GM21737 (cell line): ENCODE results near the gene MEGF8.

Experiments
- ATAC-seq: cut with Tn5 transposase; IDR thresholded peaks from one replicate; pipeline ENCODE4 v1.9.1; 2021; ENCODE audit warnings: mild to moderate bottlenecking, moderate library complexity; ENCODE audit not compliant: unreplicated experiment

Gene MEGF8

DNA sequence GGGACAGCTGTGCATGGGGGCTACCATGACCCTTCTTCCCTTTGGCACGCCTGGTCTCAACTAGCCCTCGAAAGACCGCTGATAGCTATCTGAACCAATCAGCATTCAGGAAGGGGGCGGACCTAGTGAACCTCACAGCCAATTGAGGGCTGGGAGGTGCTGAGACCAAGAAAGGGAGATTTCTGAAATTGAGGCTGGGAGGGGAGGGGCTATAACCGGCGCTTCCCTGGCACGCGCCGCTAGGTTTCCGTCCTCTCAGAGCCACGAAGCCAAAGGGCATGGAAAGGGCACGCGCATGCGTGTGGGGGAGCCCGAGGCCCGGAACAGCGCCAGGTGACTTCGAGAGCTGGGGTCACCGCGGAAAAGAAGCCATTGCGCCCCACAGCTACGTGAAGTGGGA, 18.8 kb upstream of the MEGF8 start:
- no peak for ATAC-seq

DNA sequence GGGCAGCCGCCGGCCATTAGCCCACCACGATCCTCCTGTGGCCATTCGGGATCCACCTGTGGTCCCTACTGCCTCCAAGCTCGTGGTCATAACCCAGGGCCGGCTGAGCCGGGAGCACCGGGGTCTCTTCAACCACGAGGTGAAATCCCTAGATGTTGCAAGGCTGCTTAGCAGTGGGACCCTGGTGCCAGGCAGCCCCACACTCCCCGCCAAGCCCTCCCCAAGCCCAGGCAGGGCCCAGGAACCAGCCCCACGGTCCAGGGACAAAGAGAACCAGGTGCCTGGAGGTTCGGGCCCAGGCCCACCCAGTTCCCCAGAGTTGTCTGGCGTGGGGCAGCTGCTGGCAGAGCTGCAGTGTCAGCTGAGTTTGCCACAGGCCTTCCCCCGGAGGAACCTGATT, 15.7 kb upstream of the MEGF8 start:
- ATAC-seq = no peak

DNA sequence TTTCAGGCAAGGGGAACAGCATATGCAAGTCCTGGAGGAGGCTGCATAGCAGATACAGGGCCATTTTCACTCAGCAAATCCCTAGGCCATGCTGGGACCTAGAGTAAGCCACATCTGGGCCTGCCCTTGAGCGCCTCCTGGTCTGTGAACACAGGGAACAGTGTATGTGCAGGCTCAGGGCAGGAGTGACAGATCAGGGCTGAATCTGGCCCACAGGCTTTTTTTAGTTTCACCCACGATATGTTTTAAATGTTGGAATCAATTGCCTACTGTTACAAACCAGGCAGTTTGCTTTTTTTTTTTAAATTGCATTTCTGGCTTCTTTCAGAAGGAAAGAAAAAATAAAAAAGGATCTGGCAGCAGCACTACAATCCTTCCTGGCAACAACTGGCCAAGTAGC, 13.8 kb upstream of the MEGF8 start:
- ATAC-seq = no peak

DNA sequence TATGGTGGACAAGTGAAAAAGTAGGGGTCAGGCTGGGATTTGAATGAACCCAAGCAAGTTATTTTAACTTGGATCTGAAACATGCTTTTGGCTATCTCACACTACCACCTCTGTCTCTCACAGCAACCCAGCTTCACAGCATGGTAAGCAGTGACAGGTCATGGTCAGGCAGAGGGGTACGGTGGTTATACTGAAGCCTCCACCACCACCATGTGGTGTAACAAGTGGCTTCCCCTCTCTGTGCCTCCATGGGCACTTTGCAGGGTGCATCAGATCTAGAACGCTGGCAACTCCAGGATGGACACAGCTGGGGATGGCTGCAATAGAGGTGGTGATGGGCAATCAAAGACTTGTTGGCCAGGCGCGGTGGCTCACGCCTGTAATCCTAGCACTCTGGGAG, 13.1 kb upstream of the MEGF8 start:
- ATAC-seq = no peak

DNA sequence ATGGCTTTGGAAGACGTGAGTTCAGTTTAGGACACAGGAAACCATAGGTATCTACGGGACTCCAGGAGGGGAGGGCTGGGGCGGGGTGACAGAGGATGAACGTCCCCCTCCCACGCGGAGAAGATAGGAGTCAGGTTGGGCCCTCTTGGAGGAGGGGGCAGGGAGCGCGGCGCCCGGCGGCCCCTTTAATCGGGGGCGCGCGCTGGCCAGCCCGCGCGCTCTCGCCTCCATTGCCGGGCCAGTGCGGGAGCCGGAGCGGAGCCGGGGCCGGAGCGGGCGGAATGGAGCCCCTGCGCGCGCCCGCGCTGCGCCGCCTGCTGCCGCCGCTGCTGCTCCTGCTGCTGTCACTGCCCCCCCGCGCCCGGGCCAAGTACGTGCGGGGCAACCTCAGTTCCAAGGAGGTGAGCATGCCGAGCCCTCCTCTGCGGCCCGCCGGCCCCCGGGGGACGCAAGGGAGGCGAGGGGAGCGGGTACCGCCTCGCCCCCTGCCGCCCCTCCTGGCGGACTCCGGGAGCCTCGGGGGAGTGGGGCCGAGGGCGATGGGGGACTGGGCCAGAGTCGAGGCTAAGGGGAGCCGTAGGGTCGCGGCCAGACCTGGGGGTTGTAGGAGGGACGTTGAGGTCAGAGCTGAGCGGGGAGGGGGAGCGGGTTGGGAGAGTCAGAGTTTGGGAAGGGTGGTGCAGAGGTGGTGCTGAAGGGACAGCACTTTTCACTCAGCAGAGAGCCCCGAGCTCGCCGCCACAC, 12.2 kb upstream of the MEGF8 start, which contains the start of gene TMEM145:
Gene TMEM145, plus strand, starts transcription at position 214 of the 744 bp plus-strand sequence. Its CDS starts 68 bp downstream, at position 282.
- no peak for ATAC-seq

DNA sequence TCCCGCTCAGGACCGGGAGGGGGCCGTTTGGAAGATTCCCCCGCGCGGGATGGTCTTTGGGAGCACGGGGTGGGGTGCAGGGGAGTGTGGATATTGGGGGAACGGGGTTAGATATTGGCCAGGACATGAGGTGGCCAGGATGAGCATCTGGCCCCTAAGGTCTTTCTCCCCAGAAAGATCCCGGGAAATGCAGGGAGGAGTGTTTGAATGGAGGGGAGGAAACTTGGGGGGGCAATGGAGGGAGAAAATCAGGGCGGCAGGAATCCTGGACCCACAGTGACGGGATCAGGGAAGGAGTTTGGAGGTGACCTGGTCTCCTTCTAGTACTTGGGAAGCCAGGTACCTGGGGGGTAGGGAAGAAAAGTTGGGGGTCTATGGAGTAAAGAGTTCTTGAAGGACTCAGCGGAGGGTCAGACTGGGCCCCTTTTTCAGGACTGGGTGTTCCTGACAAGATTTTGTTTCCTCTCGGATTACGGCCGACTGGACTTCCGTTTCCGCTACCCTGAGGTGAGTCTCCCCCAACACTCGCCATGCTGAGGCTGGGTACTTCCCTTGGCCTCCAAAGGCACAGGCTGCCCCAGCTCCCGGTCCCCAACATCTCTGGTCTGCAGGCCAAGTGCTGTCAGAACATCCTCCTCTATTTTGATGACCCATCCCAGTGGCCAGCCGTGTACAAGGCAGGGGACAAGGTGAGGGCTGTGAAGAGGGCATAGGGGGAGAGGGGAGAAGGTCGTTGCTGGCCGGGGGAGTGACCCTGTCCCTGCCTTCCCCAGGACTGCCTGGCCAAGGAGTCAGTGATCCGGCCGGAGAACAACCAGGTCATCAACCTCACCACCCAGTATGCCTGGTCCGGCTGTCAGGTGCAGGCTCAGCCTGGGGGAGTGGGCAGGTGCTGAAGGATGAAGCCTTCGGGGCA, 11.3 kb upstream of the MEGF8 start:
- ATAC-seq = no peak

DNA sequence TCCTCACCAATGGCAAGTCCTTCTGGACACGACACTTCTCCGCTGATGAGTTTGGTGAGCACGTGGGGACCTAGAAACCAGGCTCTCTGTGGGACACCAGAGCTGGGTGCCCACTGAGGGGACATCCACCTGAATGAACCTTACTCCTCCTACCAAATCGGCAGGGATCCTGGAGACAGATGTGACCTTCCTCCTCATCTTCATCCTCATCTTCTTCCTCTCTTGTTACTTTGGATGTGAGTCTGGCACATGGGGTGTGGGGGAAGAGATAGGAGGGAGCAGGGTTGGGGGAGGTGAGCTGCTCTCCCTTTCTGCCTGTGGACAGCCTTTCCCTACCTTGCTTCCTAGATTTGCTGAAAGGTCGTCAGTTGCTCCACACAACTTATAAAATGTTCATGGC, 10.4 kb upstream of the MEGF8 start:
- no peak for ATAC-seq

DNA sequence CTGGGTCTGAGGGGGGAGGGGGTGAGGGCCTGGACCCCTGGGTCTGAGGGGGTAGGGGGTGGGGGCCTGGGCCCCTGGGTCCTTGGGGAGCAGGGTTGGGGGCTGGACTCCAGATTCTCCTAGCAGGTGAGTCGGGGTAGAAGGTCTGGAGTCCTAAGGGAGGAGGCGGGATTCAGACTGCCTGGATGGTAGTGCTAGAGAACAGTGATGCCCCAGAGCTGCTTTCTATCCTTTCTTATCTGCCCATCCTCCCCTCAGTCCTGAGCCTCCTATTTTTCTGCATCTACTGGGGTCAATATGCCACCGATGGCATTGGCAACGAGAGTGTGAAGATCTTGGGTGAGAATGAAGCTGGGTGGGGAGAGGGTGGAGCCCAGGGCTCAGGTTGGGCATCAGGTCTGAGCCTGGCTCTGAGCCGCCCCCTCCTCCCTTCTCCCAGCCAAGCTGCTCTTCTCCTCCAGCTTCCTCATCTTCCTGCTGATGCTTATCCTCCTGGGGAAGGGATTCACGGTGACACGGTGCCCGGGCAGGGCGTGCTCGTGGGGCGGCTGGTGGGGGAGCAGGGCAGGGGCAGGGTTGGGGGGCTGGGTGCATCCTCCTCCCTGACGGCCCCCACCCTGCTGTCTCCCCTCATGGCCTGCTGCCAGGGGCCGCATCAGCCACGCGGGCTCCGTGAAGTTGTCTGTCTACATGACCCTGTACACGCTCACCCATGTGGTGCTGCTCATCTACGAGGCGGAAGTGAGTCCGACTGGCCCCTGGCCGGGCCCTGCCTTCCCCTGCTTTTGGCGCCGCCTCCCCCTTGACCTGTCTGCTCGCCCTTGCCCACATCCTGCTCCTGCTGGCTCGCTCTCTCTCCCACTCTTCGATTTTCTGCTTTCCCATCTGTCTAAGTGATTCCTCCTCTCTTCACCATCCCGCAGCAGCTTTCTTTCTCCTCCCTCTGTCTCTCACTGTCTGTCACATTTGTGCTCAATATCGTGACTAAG, 8.9 kb upstream of the MEGF8 start:
- ATAC-seq = no peak

DNA sequence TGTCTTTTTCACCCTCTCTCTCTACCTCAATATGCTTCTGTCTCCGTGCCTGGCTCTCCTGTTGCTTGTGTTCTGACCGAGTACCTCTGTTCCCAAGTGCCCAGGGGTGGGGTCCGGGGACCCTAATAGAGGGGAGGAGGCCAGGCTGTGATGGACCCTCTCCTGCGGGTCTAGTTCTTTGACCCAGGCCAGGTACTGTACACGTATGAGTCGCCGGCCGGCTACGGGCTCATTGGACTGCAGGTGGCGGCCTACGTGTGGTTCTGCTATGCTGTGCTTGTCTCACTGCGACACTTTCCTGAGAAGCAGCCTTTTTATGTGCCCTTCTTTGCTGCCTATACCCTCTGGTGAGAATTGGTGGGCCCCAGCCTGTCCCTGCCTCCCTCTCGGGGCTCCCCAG, 7.9 kb upstream of the MEGF8 start:
- no peak for ATAC-seq

DNA sequence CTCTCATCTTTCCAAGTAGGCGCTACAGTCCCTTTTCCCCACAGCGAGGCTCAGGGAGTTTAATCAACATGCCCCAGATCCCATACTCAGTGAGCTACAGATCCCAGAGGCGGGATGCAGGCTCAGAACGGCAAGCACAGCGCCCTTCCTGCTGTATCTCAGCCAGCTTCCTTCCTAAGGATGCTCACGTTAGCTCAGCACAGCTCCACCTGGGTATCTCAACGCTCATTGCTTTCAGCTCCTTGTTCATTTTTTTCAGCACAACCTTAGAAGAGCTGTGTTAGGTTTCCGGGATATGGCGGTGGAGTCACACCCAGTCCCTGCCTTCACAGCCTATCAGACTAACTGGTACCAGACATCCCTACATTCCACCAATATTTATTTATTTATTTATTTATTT, 3.1 kb upstream of the MEGF8 start:
- no peak for ATAC-seq

DNA sequence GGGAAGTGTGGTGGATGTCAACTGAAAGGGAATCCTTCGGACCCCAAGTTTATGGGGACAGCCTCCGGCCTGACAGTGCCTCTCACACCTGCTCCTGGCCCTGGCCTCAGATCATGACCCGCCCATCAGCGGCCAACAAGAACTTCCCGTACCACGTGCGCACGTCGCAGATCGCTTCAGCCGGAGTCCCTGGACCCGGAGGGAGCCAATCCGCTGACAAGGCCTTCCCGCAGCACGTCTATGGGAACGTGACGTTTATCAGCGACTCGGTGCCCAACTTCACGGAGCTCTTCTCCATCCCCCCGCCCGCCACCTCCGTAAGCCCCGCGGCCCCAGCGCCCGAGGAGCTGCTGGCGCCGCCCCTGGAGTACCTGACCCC, 2.0 kb upstream of the MEGF8 start:
- no peak for ATAC-seq

DNA sequence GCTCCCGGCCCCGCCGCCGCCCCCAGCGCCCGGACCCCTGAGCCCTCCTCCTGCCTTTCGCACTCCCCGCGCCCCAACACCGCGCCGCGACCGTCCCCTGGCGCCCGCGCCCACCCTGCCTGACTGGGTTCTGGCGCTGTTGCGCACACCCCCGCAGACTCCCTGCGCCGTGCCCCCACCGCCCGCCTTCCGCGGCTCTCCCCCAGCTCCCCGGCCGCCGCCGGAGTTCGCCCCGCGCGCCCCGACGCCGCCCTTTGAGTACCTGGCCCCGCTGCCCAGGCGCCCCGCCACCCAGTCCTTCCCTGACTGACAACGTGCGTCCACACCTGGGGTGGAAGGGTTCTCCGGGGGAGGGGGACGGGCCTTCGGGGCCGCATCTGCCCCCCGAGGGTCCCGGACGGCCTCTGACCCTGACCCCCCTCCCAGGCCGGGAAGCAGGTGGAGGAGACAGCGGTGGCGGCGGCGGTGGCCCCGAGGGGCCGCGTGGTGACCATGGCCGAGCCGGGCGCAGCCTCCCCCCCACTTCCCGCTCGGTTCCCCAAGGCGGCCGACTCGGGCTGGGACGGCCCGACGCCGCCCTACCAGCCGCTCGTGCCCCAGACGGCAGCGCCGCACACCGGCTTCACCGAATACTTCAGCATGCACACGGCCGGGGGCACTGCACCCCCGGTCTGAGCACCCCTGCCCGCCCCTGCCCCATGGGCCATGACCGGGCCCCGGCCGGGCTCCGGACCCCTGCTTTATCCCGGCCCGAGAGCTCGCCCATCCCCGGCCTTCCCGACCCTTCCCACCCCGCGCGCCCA, 1.4 kb upstream of the MEGF8 start:
- ATAC-seq = no peak

DNA sequence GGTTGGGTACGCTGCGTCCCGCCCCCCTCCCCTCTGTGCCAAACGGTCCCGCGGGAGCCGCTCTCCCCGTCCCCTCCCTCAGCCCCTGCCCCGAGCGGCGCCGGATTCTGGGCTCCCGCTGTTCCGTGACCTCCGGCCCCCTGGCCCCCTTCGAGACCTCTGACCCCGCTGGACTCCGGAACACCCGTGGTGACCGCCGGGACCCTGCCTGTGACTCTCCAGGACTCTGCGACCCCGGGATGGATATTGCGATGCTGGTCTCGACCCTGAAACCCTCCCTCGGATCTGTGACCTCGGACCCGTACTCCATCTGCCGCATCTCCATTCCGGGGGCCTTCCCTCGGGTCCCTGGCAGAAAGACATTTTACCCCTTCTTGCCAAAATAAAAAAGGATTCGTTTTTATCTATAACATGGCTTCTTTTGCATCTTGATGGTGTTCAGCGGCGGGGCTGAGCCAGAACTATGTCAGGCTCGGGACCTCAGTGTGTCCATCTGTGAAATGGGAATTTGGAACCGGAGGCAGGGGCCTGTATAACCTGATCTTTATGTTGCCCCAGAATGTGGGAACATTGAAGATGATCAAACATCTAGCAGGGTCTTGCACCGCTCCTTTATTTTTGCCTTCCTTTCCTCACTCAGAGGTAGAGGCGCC, 654 bp upstream of the MEGF8 start:
- no peak for ATAC-seq

DNA sequence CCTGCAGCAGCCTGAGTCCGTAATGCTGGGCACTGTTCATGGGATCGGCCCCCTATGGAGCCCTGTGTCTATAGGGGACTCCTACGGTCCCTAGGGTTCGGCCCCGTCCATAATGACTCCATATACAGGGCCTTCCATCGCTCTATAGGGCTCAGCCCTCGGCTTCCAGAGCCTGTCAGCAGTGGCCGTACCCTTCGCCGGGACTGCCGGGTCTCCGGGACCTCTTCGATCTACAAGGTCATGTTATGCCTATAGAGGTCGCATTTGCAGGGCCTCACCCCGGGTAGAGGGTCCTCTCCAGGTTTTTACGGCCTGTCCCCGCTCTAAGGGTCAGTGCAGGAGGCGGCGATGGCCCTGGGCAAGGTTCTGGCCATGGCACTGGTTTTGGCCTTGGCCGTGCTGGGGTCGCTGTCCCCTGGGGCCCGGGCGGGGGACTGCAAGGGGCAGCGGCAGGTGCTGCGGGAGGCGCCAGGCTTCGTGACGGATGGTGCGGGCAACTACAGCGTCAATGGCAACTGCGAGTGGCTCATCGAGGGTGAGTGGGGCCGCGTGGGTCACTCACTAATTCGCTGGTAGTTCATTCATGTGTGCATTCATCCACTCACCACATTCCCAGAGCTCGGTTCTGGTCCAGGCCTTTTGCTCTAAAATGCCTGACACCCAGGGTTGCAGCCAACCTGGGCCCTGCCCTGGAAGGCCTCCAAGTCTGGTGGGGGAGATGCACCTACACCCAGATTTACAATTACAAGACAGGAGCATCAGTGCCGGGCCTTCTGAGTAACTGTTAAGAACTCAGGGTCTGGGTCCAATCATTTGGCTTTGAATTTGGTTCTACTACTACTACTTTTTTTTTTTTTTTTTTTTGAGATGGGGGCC, 699 bp downstream of the MEGF8 start:
- peak; percentile 10 for ATAC-seq

DNA sequence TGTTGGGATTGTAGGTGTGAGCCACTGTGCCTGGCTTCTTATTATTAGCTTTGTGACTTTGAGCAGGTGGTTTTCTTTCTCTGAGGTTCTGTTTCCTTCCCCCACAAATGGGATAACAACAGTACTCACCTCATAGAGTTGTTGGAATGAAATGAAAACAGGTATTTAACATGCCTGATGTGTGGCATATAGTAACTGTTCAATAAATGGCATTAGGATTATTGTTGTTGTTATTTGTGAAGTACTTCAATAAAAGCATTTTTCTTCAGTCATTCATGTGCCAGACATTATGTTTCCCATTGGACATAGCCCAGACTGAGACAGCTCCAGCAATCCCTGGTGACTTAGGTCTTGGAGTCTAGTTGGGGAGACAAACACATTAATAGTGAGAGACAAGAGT, 1.5 kb downstream of the MEGF8 start:
- ATAC-seq = no peak

DNA sequence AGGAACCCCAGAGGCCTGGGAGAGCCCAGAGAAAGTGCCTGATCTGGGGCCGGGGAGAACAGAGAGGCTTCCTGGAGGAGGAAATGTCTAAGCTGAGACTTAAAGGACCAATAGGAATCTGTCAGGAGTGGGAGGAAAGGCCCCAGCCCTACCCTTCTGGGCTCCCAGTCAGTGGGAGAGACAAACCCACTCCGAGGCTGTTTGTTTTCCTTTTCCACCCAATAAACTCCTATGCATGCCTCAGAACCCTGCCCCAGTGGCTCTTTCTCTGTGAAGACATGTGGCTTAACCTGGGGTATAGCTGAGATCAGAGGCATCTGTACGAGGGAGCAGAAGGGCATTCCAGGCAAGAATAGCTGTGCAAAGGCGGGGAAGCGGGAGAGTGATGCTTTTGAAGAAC, 1.9 kb downstream of the MEGF8 start:
- no peak for ATAC-seq

DNA sequence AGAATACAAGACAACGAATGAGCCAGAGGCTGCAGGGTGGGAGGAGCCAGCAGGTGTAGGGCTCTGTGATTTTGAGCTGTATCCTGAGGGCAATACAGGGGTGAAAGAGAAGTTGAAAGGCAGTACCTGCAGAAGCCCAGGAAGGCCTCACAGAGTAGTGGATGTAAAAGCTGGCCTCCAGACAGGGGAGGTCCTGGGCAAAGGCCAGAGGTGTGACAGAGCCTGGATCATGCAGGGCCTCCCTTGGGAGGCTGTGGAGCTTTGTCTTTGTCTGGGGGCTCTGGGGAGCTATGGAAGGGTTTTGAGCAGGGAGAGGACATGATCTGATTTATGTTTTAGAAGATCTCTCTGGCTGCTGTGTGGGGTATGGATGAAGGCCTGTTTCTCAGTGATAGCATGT, 2.7 kb downstream of the MEGF8 start:
- ATAC-seq = no peak

DNA sequence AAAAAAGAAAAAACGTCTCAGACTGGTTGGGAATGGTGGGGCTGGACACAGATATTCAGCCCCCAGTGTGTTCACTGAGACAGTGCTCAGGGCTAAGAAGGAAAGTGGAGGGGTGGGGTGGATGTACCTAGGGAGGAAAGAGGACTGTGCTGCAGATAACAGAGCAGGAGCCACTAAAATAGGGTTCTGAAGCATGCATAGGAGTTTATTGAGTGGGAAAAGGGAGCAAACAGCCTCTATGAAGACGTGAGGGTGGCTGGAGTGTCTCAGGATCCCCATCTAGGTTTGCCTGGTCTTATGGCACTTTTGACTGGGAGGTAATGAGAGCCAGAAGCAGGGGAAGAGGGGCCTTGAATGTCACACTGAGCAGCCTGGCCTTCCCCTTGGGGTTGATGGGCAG, 3.4 kb downstream of the MEGF8 start:
- no peak for ATAC-seq

DNA sequence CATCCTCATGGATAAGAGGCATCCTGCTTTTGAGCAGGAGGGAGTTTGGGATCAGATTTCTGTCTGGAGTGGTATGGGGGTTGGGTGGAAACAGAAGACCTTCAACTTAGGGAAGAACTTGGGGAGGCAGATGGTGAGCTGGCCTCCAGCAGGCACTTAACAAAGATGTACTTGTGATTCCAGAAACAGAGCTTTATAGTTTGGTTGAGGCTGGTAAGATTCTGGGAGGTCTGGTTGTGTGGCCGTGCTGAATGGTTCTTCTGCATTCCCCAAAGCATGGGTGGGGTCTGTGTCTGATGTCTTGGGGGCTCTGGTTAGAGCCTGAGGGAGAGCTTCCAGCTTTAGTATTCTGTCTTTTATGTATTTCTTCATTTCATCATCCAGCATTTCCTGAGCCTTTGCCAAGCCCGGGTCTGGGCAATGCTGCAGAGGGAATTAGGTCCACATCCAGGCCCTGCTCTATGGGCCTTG, 4.8 kb downstream of the MEGF8 start:
- ATAC-seq = no peak
